ENCODE results near the gene SFTPB. TPM values are rescaled to one million over a fixed set of nuclear protein-coding genes. Genes with fewer than 3 reads are reported as not detected.
"Not testable (repeated sequence)": the region's sequence is repeated elsewhere in the genome, so short reads cannot be mapped to it uniquely, and the experiment has no call there.

The SFTPB gene
- total RNA-seq, 3 donors from 2014 or later, result 1.3 to 2.2 TPM; not detected in 1

- intact Hi-C loops (cut with DNase I, micrococcal nuclease), result no loop called here
- Histone ChIP-seq H3K4me1 (ENCODE audit: low read depth) (no peaks in the 10 kb centered on the region), H3K9me3 (no peaks in the 10 kb centered on the region), H3K4me3 (no peak overlapping the region), H3K36me3 (ENCODE audit: low read depth) (no peaks in the 10 kb centered on the region)
- TF ChIP-seq CTCF (IDR thresholded peaks at IDR 0.05), result no peak
- ATAC-seq (no peak), DNase-seq (no peak)
Observed at GRCh38 chr2:85661139-85661858, 6.7 kb downstream of the SFTPB start.

GRCh38 chr2:85660725-85661124 lies 7.3 kb downstream of the SFTPB start:
- DNase-seq (no peak), ATAC-seq (no peak)
- no peak for TF ChIP-seq CTCF (IDR thresholded peaks at IDR 0.05)
- H3K4me3 ChIP-seq, result no peak overlapping the region
- no peaks in the 10 kb centered on the region for H3K36me3 ChIP-seq (ENCODE audit: low read depth)
- no peaks in the 10 kb centered on the region for H3K9me3 ChIP-seq
- intact Hi-C loops (cut with DNase I, micrococcal nuclease), result no loop called here
- no peaks in the 10 kb centered on the region for H3K4me1 ChIP-seq (ENCODE audit: low read depth)

- H3K4me1 ChIP-seq (ENCODE audit: low read depth); ATAC-seq; intact Hi-C loops (cut with DNase I, micrococcal nuclease); H3K9me3 ChIP-seq; DNase-seq; H3K36me3 ChIP-seq (ENCODE audit: low read depth); H3K4me3 ChIP-seq: not testable (repeated sequence)
Observed at GRCh38 chr2:85660301-85660700, 7.7 kb downstream of the SFTPB start.

- no peak for ATAC-seq
- intact Hi-C loops (cut with DNase I, micrococcal nuclease), result no loop called here
- H3K9me3 ChIP-seq, result no peaks in the 10 kb centered on the region
- TF ChIP-seq CTCF (IDR thresholded peaks at IDR 0.05), result no peak
- no peaks in the 10 kb centered on the region for H3K4me1 ChIP-seq (ENCODE audit: low read depth)
- no peak overlapping the region for H3K4me3 ChIP-seq
- H3K36me3 ChIP-seq (ENCODE audit: low read depth), result no peaks in the 10 kb centered on the region
- DNase-seq, result no peak
Observed at GRCh38 chr2:85659324-85659981, 8.5 kb downstream of the SFTPB start.

- H3K36me3 ChIP-seq (ENCODE audit: low read depth); DNase-seq; H3K9me3 ChIP-seq; H3K4me1 ChIP-seq (ENCODE audit: low read depth); H3K4me3 ChIP-seq; ATAC-seq; intact Hi-C loops (cut with DNase I, micrococcal nuclease): not testable (repeated sequence)
Observed at GRCh38 chr2:85657399-85657798, 10.6 kb downstream of the SFTPB start.

- peak in 1 of 3 donors; percentile 1 for DNase-seq
- no peaks in the 10 kb centered on the region for H3K36me3 ChIP-seq (ENCODE audit: low read depth)
- no peaks in the 10 kb centered on the region for H3K4me1 ChIP-seq (ENCODE audit: low read depth)
- intact Hi-C loops (cut with DNase I, micrococcal nuclease), result no loop called here
- no peaks in the 10 kb centered on the region for H3K9me3 ChIP-seq
- no peak for ATAC-seq
- no peak overlapping the region for H3K4me3 ChIP-seq
- no peak for TF ChIP-seq CTCF (IDR thresholded peaks at IDR 0.05)
Observed at GRCh38 chr2:85656468-85656867, 11.5 kb downstream of the SFTPB start.
